Bronchial smooth muscle cell (primary cell): ENCODE measurements around the gene FGF10. TPM values are rescaled to one million over a fixed set of nuclear protein-coding genes. Genes with fewer than 3 reads are reported as not detected.

ENCODE experiments used
- total RNA-seq: library from RNA; depleted of rRNA; stranded (reverse); fragments of >200 nt; gene quantifications from 2 replicates; pipeline ENCODE4 v1.2.1, GENCODE V29; 2014

The FGF10 gene
- total RNA-seq: 0.26 and 0.79 TPM in 2 replicates

GRCh38 chr5:44389090-44389822 lies at the start of gene FGF10:
TSS of gene FGF10 (minus strand) at chr5:44389420. CDS start at chr5:44388682, 738 bp downstream.

